ENCODE measurements around the gene PPP4C.
A peak's percentile ranks its signal among the peaks of the same experiment; 100 is the strongest.

DNA sequence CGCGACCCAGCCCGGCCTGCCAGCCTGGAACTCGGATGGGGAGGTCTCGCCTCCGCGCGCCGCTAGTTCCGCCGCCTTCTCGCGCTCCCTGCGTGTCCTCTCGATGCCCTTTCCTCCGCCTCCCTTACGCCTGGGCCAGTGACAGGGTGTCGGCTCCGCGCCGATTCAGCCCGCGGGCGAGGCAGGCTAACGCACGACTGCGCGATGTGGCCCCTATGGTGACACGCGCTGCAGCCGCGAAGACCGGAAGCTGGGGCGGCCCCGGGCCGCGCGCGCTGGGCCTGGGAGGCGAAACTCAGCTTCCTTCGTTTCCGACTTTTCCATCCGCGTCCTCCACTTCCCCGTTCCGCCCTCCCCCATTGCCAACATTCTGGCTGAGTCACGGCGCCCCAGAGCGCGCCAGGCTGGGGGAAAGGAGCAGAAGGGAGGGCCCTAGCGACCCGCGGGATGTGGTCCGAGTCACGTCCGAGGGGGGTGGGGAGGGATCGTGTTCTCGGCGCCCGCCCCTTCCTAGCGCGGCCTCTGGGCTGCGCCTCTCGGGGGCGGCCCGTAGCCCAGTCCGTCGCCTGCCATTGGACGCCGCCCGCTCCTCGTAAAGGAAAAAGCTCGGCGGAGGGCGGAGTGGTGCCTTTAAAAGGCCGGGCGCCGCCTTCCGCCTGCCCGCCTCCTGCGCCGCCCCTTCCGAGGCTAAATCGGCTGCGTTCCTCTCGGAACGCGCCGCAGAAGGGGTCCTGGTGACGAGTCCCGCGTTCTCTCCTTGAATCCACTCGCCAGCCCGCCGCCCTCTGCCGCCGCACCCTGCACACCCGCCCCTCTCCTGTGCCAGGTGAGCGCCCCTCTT, 10.5 kb upstream of the PPP4C start, which contains the start of gene ALDOA:
- TF ChIP-seq POLR2A (IDR thresholded peaks at IDR 0.05; ENCODE audit: low read length) (peak; percentile 95), GATA1 (IDR thresholded peaks at IDR 0.05; ENCODE audit: low read depth, low read length) (no peak)

Measured in erythroblast (primary cell).